ENCODE measurements around the gene IFNG-AS1.

Gene IFNG-AS1

DNA sequence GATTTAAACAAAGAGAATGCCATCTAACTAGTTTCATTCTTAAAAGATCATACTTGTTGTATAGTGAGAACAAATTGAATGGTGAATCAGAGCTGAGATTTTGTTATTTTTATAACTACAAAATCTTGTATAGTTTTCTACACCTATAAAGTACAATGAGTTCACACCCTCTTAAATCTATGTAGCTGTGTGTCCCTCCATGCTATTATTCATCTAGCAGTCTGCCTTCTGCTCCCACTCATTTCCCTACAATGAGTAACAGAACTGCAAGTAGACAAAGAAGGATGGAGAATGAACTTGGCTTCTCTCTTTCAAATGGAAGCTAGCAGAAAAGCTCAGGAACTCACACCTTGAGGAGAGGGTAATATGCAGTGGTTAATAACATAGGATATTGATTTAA, 7.1 kb downstream of the IFNG-AS1 start:
- DNase-seq: no peak

DNA sequence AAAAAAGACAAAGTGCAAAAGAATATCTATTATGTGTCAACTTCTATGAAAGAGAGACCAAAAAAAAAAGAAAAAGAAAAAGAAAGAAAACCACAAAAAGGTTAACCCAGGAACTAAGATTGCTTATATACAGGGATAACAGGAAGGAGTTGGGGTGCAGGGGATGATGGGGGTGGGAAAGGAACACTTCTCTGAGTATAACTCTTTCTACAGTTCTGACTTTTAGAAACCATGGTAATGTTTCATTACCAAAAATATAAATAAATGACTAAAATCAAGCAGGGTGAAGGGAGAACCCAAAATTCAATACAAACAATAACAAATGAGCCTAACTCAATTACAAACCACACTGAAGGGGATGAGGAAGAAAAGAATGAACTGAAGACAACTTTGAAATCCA, 9.1 kb downstream of the IFNG-AS1 start:
- no peak for DNase-seq

DNA sequence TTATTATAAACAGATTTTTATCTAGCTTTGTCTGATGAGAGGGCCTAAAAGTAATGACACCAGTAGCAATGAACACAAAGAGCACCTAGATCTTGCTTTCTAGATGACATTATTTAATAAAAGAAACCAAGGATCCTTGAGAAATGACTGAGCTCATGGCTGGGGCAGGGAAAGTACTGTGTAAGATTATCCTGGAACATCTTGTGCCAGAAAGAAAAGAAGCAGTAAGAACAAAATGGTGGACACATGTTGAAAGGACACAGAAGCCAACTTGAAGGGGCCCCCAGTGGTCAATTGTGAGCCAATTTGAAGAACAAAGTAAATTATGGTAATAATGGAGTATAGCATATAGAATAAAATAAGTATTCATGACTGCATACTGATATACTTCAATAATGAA, 10.0 kb downstream of the IFNG-AS1 start:
- DNase-seq: no peak

DNA sequence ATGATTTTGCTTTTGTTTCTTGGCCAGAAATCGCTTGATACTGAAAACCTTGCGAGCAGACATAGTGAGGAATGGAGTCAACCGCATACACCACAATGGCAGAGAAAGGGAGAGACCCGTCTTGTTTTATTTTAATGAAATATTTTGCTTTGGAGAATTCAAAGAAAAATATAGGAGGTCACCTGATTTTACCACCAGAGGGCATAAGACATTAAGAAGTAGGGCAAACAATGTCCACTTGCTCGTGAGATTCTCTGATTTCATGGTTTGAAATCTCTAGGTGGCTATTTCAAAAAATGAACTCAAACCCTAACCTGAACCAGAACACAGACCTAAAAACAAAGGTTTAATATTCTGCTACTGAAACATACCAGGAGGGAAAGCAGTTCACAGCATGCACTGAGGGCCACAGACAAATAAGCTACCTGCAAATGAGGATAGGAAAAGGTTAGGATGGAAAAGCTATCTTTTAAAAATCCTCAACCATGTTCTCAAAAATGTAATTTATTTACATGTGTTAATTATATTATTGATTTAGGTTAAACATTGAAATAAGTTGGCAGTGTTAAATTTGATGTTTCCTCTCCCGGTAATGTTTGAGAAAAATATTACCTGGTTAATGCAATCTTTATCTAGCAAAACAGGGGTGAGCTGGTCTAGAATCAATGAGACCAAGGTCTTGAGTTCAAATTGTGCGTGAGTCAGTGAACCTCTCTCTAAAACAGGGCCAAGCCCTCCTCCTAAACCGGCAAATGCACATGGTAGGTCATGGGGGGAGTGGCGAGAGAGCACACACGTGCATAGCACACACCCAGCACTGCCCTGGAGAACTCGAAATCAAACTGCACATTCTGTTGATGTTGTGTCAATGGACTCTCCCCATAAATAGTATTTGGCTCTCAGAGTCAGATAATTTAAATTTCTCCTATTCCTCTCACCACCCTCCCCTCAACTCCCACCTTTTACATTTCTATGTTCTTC, 12.5 kb downstream of the IFNG-AS1 start:
- no peak for DNase-seq

DNA sequence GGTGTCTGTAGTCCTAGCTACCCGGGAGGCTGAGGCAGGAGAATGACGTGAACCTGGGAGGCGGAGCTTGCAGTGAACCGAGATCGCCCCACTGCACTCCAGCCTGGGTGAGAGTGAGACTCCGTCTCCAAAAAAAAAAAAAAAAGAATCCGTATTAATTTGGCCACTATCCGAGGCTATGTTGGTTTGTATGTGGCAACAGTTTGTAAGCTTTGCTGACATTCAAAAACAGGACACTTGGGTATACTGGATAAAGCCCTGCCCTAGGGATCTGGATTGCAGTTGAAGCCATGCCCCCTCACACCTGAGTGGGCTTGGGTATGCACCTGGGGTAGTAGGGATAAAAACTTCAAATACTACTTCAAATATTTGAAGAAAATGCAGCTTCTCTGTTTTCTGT, 14.5 kb downstream of the IFNG-AS1 start:
- DNase-seq: no peak

DNA sequence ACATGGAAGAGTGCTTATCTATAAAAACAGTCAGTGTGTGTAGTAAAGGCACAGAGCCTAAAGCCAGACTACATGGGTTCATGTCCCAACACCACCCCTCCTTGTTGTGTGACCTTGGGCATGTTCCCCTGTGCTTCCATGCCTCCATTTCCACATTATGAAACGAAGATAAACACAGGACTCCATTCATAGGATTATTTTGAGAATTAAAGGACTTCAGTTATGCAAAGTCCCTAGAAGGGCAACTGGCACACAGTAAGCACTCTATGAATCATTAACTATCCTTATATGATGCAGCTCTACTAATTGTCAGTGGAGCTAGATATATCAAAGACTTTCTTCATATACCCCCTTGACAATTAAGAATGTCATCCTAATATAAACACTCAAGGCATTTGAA, 17.8 kb downstream of the IFNG-AS1 start:
- no peak for DNase-seq

DNA sequence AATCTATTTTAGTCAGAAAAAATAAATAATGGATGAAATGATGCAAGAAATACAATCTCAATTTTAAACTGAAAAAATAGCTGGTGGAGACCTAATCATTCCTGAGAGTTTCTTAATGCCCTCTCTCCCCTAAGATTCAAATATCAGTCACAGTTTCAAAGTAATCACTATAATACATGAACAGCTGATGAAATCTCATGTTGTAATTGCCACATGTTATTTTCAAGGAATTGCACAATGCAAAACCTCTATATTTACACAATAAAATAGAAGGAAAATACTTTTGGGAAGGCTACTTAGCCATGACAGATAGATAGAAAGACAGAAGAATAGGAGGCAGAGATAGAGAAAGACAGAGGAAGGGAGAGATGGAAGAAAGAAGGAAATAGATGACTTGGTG, 18.2 kb downstream of the IFNG-AS1 start:
- DNase-seq: no peak

DNA sequence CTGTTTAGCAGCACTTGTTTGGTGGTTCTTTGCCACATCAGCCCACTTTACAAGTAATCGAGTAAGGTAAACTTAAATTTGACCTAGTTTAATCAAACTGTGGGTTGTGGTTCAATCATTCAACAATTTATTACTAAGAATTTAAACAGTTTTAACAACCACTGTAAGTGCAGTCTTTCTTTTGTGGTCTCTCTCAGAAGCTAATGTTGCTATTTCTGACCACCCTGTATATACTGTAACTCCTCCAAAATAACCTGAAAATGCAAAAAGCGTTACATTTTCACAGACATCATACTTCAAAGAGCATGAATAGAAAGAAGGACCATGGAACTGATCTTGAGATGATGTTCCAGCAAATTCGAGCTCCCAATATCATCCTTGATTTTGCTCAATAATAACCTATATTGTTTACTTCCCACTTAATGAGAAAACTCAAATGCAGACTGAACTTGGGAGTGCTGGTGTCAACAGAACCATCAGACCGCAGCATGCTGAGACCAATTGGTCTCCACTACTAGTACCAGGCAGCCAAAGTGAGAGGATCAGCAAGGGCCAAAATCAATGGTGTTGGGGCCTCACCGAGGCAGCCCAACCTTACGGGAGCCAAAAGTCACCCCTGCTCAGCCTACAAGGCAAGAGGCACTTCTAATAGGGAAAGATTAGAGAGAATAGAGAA, 22.1 kb downstream of the IFNG-AS1 start:
- no peak for DNase-seq

DNA sequence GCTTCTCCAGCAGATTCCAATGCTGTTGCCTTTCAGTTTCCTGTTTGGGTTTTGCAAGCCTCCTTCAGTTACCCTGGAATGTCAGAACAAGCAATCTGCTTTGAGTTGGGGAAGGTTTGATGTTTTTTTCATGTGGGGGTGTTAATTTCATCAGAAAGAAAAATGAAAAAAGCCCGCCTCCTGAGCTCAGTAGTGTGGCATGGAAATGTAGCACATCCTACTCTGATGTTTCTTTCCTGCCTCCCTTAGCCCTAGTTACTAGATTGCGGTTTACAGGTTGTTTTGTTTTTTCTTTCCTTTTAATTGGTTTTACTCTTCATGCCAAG, 22.6 kb downstream of the IFNG-AS1 start:
- DNase-seq: no peak

DNA sequence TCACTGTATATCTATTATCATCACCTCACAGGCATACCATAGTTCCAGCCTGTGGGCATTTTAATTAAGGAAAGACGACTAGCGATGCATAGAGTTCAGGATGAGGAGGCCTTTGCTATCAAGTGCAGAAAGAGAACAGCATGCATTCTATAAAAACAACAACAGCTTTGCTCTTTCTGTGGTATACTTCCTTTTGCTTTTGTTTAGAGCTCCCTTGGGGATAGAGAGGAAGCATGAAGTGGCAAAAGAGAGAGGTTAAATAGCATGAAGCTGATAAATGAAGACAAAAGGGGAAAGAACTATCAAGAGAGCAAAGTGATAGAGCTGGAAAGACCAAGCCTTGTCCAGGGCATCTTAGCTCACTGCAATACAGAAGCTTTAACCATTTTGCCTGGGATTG, 23.5 kb downstream of the IFNG-AS1 start:
- DNase-seq: no peak

DNA sequence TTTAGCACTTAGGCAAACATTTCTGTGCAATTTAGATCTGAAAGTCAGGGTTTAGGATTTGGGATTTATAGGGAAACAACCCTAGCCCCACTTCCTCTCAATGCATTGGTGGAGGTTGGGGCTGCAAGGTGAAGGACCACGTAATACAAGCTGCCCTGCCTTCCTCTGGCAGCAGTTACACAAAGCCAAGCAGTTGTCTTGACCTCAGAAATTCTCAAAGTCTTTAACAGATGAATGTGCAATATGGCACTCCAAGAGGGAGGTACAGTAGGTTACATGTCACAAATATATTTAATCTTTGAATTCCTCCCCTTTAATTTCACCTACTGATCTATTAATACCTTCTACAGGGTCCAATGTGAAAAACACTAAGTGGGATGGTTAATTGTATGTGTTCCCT, 23.9 kb downstream of the IFNG-AS1 start:
- no peak for DNase-seq

DNA sequence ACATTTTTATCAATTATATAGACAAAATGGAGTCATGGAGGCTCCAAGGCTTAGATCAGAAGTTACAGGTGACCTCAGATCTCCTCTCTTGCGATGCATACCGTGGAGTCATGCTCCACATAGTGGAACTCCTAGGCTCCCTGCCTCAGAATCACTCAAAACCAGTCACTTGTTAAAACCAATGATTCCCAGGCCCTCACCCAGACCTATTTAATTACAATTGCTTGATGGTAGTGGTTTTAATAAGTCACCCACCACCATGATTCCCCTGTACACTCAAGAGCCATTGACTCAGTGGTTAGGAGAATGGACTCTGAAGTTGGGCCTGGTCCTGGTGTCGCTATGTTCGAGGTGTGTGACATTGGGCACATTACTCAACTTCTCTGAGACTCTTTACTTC, 26.9 kb downstream of the IFNG-AS1 start:
- DNase-seq: no peak

DNA sequence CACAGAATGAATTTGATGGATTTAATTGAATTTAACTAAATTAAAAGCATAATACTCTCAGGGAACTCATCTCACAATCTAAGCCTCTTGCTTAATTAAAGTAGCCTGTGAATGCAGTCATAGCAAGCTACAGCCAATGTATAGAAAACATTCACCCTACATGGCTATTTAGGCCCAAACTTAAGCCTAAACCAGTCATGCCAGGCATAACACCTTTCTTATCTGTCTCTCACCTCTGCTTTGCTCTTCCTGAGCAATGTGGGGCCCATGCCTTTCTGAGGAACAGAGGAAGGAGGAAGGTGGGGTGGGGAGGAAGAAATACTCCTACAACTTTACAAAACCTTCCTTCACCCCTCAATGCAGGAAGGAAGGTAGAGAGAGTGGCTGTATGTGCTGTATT, 29.1 kb downstream of the IFNG-AS1 start:
- DNase-seq: no peak

DNA sequence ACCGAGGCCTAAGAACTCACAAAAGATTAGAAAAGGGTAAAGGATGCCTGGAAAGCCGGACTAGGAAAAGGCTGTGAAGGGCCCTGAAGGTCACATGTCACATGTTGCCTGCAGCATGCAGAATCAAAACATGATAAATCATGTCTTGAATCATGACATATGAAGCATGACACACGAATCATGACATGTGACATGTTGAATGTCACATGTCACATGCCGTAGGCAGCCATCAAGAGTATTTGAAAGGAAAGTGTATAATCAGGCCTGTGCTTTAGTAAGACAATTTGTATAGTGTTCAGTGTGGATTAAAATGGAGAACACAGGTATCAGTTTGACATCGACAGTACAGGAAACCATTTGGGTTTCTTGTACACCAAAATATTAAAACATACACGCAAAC, 30.8 kb downstream of the IFNG-AS1 start:
- no peak for DNase-seq

DNA sequence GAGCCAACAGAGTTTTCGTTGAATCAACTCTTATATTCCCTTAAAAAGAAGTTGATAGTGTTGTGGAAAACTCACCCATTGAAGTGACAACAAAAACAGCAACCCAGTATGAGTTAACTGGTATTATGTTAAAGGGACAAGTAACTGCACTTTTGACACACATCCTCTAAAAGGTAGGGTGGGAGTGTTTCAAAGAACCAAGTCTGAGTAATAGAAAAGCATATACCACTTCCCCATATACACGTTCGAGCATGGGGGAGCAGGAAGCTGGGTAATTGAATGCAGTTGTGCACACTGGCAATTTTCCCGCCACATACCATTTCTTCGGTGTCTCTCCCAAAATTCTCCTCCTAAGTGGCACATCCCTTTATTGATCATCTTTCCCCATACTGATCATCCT, 31.5 kb downstream of the IFNG-AS1 start:
- DNase-seq: no peak

DNA sequence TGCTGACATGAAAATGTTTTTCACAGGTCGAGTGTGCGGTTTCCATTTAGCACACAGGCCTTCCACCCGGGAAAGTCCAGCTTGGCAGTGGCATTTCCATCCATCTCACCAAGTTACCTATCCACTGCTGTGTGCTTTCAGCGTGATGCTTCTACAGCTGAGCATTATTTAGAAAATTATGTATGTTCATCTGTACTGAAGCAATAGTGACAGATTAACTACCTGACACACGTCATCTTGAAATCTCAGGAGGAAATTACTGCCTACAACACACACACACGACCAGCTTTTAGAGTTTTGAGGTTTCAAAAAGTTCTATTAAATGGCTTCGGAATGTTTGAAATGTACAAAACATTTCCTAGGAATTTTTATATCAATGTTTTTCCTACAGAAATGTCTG, 39.4 kb downstream of the IFNG-AS1 start:
- no peak for DNase-seq

DNA sequence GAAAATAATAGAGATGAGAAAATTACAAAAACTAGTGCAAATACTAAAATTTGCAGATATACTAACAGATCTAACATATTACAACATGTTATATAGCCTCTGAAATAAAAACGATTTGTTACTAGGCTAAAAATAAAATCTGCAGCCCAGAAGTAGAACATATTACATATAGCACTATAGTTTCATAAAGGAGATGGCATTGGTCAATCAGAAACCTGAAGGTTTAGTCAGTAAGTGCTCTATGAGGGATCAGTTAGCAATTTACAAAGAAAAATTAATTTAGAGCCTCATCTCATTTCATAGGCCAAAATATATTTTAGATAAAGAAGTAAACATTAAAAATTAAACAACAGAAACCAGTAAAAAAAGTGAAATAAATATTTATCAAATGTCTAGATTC, 41.0 kb downstream of the IFNG-AS1 start:
- no peak for DNase-seq

DNA sequence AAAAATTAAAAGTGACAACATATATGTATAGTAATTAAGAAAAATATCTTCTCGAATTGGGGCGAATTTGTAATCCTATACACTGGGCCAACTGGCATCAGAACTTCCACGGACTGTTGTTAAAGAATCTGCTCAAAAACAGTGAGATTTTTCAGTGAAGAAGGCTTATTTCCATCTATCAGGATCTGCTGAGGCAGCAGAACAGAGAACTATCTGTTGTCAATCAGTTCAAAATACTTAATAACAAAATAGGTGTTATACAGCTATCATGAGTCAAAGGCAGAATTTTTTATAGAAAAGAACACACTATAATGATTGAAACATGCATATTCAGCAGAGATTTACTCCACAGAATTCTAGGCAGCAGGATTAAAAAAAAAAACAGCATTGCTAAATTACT, 41.9 kb downstream of the IFNG-AS1 start:
- no peak for DNase-seq

DNA sequence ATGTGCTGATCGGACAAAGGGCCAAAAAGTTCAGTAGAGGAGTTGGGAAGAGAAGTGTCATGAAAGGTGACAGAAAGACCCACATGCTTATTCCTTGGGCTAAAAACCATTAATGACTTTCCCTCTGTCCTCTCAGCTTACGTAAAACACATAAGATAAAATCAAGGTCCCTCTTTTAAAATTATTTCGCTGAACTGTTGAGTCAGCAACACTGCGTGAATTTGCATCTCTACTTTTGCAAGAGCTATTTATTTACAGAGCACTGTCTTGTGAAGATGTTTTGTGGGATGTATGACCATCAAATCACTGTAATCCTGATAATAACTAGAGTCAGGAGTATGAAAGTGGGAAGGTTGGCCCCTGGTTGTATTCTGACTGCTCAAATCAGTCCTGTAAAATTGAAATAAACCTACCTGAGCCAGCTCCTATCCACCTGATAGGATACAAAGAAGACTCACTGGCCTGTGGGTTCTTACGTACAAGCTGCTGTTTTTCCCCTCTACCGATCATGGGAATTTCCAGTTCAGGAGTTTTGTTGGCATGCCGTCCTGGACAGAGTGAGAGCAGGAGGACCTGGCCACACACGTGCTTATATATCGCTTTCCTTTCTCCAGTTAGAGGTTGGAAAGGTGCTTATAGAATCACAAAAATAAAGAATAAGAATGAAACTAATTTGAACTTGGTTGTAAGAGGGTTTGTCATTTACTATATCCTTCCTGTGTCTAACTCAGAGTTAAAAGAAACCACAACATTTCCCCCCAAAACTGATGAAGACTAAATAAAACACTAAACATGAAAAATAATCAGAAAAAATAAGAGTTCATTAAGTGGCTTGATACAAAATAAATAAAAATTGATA, 42.9 kb downstream of the IFNG-AS1 start:
- no peak for DNase-seq

DNA sequence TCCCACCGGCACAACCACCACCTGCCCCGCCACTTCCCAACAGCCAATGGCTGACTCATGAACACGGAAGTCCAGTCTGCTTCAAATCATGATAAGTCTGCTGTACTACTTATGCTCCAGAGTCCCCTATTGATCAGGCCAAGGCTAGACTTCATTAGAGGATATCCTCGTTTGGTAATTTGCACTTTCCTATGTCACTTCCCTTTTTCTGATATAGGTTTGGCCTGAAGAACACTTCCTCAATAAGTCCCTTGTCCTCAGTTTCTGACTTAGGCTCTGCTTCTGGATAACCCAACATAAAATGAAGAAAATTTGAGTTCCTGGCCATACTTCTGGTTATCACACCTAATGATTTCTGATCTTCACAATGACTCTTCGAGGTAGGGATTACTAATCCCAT, 45.3 kb downstream of the IFNG-AS1 start:
- no peak for DNase-seq

DNA sequence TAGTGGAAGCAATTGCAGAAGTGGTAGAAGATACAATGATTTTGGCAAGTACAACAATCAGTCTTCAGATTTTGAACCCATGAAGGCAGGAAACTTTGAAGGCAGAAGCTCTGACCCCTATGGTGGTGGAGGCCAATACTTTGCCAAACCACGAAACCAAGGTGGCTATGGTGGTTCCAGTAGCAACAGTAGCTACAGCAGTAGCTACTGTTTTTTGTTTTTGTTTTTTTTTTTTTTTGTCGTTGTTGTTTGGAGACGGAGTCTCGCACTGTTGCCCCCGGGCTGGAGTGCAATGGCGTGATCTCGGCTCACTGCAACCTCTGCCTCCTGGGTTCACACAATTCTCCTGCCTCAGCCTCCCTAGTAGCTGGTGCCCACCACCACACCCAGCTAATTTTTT, 47.4 kb downstream of the IFNG-AS1 start:
- DNase-seq: no peak

DNA sequence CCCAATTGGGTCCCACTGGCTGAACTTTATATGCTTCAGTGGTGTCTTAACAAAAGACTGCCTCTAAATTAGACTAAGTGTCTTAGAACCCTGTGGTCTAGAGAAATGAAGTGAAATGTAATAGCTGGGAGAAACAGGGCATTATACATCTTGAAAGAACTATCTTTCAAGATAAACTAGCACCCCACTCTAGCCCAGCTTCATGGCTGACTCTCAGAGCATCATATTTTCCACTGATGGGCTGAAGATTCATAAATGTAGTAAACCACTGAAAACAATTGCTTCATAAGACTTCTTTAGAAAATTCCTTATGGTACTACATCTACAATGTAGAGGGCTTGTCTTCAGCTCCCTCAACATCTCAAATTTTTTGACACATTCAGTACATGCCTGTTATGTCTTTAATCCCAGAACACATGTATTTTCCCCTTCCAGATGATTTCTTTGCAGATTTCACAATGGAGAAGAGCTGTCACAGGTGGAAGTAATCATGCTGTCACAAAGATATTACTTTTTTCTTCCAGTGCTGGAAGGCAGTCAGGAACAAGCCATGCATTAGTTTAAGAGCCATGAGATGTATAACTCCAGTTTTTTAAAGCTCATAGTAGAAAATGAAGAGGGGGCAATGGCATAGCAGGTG, 48.5 kb downstream of the IFNG-AS1 start:
- DNase-seq: no peak

DNA sequence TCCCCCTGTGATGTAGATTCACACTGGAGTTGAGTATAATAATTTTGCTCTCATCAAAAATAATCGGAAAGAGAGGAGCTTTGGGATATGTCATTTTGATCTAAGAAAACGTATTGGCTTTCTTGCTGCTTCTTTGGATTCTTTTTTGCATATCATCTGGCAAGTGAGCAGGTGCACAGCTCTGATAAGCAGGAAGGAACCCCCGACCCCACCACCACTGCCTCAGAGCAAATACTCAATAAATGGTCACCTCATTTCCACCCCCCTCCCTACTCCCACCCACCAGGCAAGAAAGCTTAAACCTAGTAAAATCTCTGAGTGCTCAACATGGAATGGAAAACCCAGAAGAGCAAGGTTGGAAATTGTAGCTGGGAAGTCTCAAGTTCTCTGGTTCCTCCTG, 49.4 kb downstream of the IFNG-AS1 start:
- DNase-seq: no peak
